Left renal pelvis (tissue), 4 donors: Measurements from ENCODE around the gene ZNF573. TPM values are rescaled to one million over a fixed set of nuclear protein-coding genes. Genes with fewer than 3 reads are reported as not detected.

Experiments
- DNase-seq, 4 donors: peaks; one replicate each; pipeline ENCODE4 v3.0.0-alpha.2; 2013; ENCODE audit warnings: low read depth in 4 of 4, low spot score in 3 of 4
- polyA plus RNA-seq, 4 donors: library from polyadenylated mRNA; unstranded; fragments of 120-200 nt; gene quantifications; one replicate each; pipeline ENCODE4 v1.2.1, GENCODE V29; 2013; ENCODE audit not compliant: insufficient read length in 4 of 4

ZNF573 gene
- polyA plus RNA-seq, 4 donors = 9.0 to 18.6 (median 14.0) TPM

DNA sequence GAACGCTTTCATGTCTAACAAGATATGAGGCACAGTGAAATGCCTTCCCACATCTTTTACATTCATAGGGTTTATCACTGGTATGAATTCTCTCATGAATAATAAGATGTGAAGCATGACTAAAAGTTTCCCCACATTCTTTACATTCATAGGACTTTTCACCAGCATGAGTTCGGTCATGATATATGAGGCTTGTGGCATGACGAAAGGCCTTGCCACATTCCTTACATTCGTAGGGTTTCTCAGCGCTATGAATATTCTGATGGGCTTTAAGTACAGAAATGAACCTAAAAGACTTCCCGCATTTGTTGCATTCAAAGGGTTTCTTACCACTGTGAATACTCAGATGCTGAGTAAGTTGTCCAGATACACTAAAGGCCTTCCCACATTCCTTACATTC, 81.2 kb downstream of the ZNF573 start:
- DNase-seq = no peak

DNA sequence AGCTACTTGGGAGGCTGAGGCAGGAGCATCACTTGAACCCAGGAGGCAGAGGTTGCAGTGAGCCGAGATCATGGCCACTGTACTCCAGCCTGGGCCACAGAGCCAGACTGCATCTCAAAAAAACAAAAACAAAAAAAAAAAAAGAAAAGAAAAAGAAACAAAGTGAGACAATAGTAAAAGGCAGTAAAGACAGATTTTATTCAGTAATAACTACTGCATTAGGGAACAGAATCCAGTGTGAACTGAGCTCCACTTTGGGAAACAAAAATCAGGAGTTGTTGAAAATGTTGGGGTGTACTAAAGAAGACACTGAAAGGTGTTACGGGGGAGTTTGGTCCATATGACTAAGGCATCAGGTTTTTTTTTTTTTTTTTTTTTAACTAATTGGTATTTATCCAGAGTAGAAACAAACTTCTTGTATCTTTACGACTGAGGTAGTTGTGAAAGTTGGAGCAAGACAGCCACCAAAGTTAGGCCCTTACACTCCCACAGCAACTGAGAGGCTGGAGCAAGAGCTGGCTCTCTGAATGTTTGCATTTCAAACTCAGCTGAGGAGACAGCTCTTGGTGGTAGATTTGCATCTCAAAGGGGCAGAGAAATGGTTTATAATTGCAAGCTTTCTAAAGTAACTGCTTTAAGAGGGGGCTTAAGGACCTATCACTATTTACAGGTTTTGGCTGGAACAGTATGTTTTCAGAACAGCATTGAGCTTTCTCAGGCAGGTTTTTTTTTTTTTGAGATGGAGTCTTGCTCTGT, 84.1 kb downstream of the ZNF573 start:
- no peak for DNase-seq

DNA sequence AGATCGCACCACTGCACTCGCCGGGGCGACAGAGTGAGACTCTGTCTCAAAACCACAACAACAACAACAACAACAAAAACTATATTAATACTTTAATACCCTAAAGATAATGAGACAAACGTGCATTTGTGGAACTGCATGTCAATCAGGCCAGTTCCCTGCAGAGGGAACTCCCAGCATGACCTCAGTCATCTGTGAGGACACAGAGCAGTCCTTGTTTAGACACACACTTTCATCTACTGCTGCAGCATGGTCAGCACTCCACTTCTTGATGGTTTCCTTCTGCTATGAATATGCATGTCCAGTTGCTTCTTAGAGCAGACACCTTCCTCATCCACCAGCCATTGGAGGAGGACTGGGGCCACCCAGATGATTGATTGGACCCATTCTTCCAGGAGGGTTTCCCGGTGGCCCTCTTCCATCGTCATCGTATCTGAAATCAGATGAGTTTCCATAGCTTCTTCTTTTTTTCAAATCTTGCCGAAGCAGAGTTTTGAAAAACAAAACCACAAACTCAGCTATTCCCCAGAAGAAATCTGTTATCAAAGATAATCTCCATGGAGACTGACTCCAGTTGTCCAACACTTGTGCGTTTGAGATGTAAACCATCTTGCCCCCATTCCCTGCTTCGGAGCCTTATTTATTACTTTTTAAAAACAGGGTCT, 86.3 kb downstream of the ZNF573 start:
- no peak for DNase-seq

DNA sequence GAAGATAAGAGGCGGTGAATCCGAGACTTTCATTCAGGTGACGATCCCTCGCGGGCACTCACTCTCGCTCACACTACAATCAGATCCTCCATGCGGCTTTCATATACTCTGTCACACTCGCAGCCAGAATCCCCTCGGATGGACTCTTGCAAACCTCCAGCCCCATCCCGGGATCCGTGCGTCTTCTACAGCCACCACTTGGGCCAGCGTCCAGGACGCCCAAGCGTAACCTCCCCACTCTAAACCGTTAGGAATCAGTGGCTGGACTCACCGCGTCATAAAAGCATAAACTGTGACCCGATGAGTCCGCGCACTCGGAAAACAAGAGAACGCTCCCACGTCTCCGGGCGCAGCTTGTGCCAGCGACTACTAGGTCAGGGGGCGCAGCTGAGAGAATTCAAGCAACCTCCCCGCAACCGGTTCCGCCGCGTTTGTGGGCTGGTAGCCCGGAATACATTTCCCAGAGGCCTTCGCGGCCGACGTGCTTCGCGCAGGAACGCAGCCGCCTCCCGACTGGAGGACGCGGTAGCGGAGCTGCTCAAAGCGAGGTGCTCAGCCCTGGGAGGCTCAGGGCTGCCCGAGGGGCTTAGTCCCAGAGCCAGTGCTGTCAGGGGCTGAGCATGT, 87.4 kb downstream of the ZNF573 start:
- peak; percentile 68 to 78 (median 72) for DNase-seq

Other genes with a start within 250 kb of the ZNF573 start
- 10 to 100 TPM in 3 of 4 donors, 1 to 10 TPM in 1; 9.0 to 12.1 (median 10.8) TPM for gene ZNF571, start 184.8 kb downstream of the ZNF573 start, polyA plus RNA-seq
- 1 to 10 TPM; 3.5 to 5.0 (median 4.9) TPM for gene ZNF540, start 184.7 kb downstream of the ZNF573 start, polyA plus RNA-seq
- gene ZFP30, start 124.1 kb downstream of the ZNF573 start, polyA plus RNA-seq = 10 to 100 TPM; 21.1 to 26.2 (median 23.5) TPM
- 10 to 100 TPM in 3 of 4 donors, 1 to 10 TPM in 1; 8.7 to 14.3 (median 12.2) TPM for gene ZNF607, start 59.8 kb downstream of the ZNF573 start, polyA plus RNA-seq
- under 1 TPM in 2 of 4 donors, not detected in 2; 0.01 to 0.02 TPM for gene WDR87, start 127.0 kb upstream of the ZNF573 start, polyA plus RNA-seq
- 10 to 100 TPM; 12.7 to 24.7 (median 21.9) TPM for gene SIPA1L3, start 127.6 kb upstream of the ZNF573 start, polyA plus RNA-seq